IMR-90 (cell line): ENCODE measurements around the gene SFTA2. TPM values are rescaled to one million over a fixed set of nuclear protein-coding genes. Genes with fewer than 3 reads are reported as not detected.

Experiments used
- ATAC-seq: fragments of 200-7000 bp; cut with Tn5 transposase; 2 replicates; pipeline ENCODE4 v1.9.1; 2020; ENCODE audit warnings: low read depth, mild to moderate bottlenecking, moderate library complexity
- BruUV-seq: library from RNA; stranded (reverse); fragments of 400-500 nt; replicated peaks from 2 replicates; lab custom pipeline; 2021; lab: Mats Ljungman, UMichigan
- CTCF ChIA-PET: fragments of 300-600 bp; formaldehyde crosslinking; extraction: SDS; loops from one replicate; lab custom pipeline; 2021; ENCODE audit warnings: antibody characterized with exemption; lab: Yijun Ruan, JAX
- POLR2A ChIA-PET: fragments of 300-600 bp; sonication (Branson Sonifier 250); formaldehyde crosslinking; loops from one replicate; lab custom pipeline; 2022; ENCODE audit warnings: antibody characterized with exemption; ENCODE audit not compliant: unreplicated experiment; lab: Charles Lee
- DNase-seq: peaks from one replicate; pipeline ENCODE4 v3.0.0; 2013
- H2AFZ ChIP-seq: replicated peaks from 2 replicates; pipeline ENCODE3; 2013; ENCODE audit warnings: low read length, mild to moderate bottlenecking; ENCODE audit not compliant: poor library complexity
- H2AK5ac ChIP-seq: 2 replicates; pipeline ENCODE4 v1.6.1; 2013; ENCODE audit warnings: low read depth, low read length, inconsistent platforms
- H2AK9ac ChIP-seq: replicated peaks from 2 replicates; pipeline ENCODE3; 2013; ENCODE audit warnings: mild to moderate bottlenecking, low read depth, low read length, moderate library complexity; ENCODE audit not compliant: poor library complexity
- H2BK120ac ChIP-seq: 2 replicates; pipeline ENCODE4 v1.6.1; 2013; ENCODE audit warnings: low read depth, low read length, inconsistent platforms
- H2BK15ac ChIP-seq: 3 replicates; pipeline ENCODE4 v1.6.1; 2013; ENCODE audit warnings: low read depth, low read length, inconsistent platforms
- H2BK20ac ChIP-seq: 2 replicates; pipeline ENCODE4 v1.6.1; 2013; ENCODE audit warnings: low read depth, mild to moderate bottlenecking, inconsistent platforms, low read length, moderate library complexity
- H2BK5ac ChIP-seq: 2 replicates; pipeline ENCODE4 v1.6.1; 2013; ENCODE audit warnings: mild to moderate bottlenecking, low read depth, low read length, inconsistent platforms; ENCODE audit not compliant: poor library complexity, severe bottlenecking
- H3K14ac ChIP-seq: replicated peaks from 2 replicates; pipeline ENCODE4 v1.6.1; 2013; ENCODE audit warnings: low read depth, low read length, inconsistent platforms
- H3K18ac ChIP-seq: 2 replicates; pipeline ENCODE4 v1.6.1; 2013; ENCODE audit warnings: low read depth, low read length, control low read depth
- H3K23ac ChIP-seq: 2 replicates; pipeline ENCODE4 v1.6.1; 2013; ENCODE audit warnings: low read depth, low read length, inconsistent platforms
- H3K27ac ChIP-seq: 2 replicates; pipeline ENCODE4 v1.5.1; 2013; ENCODE audit warnings: mild to moderate bottlenecking, control low read depth, low read length; ENCODE audit not compliant: insufficient read depth
- H3K27me3 ChIP-seq: 2 replicates; pipeline ENCODE4 v1.6.1; 2013; ENCODE audit warnings: low read length; ENCODE audit not compliant: control insufficient read depth, insufficient read depth
- H3K36me3 ChIP-seq: 2 replicates; pipeline ENCODE4 v1.6.1; 2013; ENCODE audit warnings: low read length, mixed read lengths; ENCODE audit not compliant: control insufficient read depth, insufficient read depth
- H3K4ac ChIP-seq: 2 replicates; pipeline ENCODE4 v1.6.1; 2013; ENCODE audit warnings: low read depth, low read length, inconsistent platforms
- H3K4me1 ChIP-seq: 2 replicates; pipeline ENCODE4 v1.6.1; 2013; ENCODE audit warnings: low read length, mixed read lengths; ENCODE audit not compliant: control insufficient read depth, insufficient read depth
- H3K4me2 ChIP-seq: 2 replicates; pipeline ENCODE4 v1.6.1; 2013; ENCODE audit warnings: low read depth, mild to moderate bottlenecking, control low read depth, low read length, moderate library complexity
- H3K4me3 ChIP-seq: 2 replicates; pipeline ENCODE4 v1.5.1; 2013; ENCODE audit warnings: low read depth, mild to moderate bottlenecking, control low read depth, low read length, moderate library complexity; ENCODE audit not compliant: insufficient read depth
- H3K56ac ChIP-seq: 2 replicates; pipeline ENCODE4 v1.6.1; 2013; ENCODE audit warnings: low read length, inconsistent platforms; ENCODE audit not compliant: insufficient read depth; ENCODE audit errors: extremely low read depth
- H3K79me1 ChIP-seq, 2 experiments: 2 replicates each; pipeline ENCODE4 v1.6.1; 2013; ENCODE audit warnings: low read length in 2 of 2, inconsistent platforms in 1 of 2, low read depth in 1 of 2
- H3K9ac ChIP-seq: 2 replicates; pipeline ENCODE4 v1.6.1; 2013; ENCODE audit warnings: low read depth, low read length, control low read depth
- H3K9me1 ChIP-seq: 2 replicates; pipeline ENCODE4 v1.6.1; 2013; ENCODE audit warnings: low read length, inconsistent platforms; ENCODE audit not compliant: insufficient read depth
- H3K9me3 ChIP-seq: 2 replicates; pipeline ENCODE4 v1.6.1; 2013; ENCODE audit warnings: low read length; ENCODE audit not compliant: control insufficient read depth, insufficient read depth
- H4K20me1 ChIP-seq: 2 replicates; pipeline ENCODE4 v1.6.1; 2013; ENCODE audit warnings: low read length, inconsistent platforms; ENCODE audit not compliant: insufficient read depth
- H4K5ac ChIP-seq: 2 replicates; pipeline ENCODE4 v1.6.1; 2013; ENCODE audit warnings: mild to moderate bottlenecking, low read depth, low read length, control low read depth
- H4K8ac ChIP-seq, 2 experiments: 2 replicates each; pipeline ENCODE4 v1.6.1; 2013; ENCODE audit warnings: low read depth in 2 of 2, low read length in 2 of 2, control low read depth in 1 of 2, inconsistent platforms in 1 of 2
- H4K91ac ChIP-seq: 2 replicates; pipeline ENCODE4 v1.6.1; 2013; ENCODE audit warnings: low read depth, low read length, inconsistent platforms; ENCODE audit not compliant: insufficient read depth
- CEBPB ChIP-seq: IDR thresholded peaks from 2 replicates; pipeline ENCODE4 v1.6.1; 2012; ENCODE audit warnings: low read depth, low read length, improper control_type of control experiment
- MAZ ChIP-seq: IDR thresholded peaks from 2 replicates; pipeline ENCODE4 v1.6.1; 2012; ENCODE audit warnings: low read depth, mild to moderate bottlenecking, low read length, improper control_type of control experiment, moderate library complexity, borderline replicate concordance
- WGBS, 2 experiments: methylation state at CpG; one replicate each; pipeline versions ENCODE4 v1.1.5 to v1.1.7; 2013; ENCODE audit warnings: missing lambda C conversion rate in 2 of 2; ENCODE audit not compliant: insufficient read length in 1 of 2; ENCODE audit errors: extremely low coverage in 2 of 2; 5-methylcytosine and 5-hydroxymethylcytosine counted together
- dilution Hi-C: fragments of 300-500 bp; cut with HindIII; formaldehyde crosslinking; loops from one replicate; pipeline ENCODE4 v1.14.3; 2018; ENCODE audit warnings: low sequenced_read_pairs; ENCODE audit not compliant: unreplicated experiment
- in situ Hi-C: fragments of 300-500 bp; cut with MboI; formaldehyde crosslinking; loops from 3 replicates; pipeline ENCODE4 v1.14.3; 2019; ENCODE audit warnings: low sequenced_read_pairs, inconsistent platforms, mixed read lengths
- intact Hi-C: fragments of 100-400 bp; cut with micrococcal nuclease; formaldehyde crosslinking; loops from 2 replicates; pipeline ENCODE4 v1.10.0; 2022
- microRNA-seq, 2 experiments: library from miRNA; stranded (forward) in 1 of 2; unstranded in 1 of 2; fragments of 10-50 nt in 1 of 2; fragments of <30 nt in 1 of 2; gene quantifications in 1 of 2; microRNA quantifications in 1 of 2; one replicate each; pipeline versions ENCODE3 to v1.1.0; 2013 to 2020; ENCODE audit not compliant: insufficient read depth in 1 of 2, insufficient read length in 1 of 2, unreplicated experiment in 1 of 2
- polyA plus RNA-seq, 3 experiments: library from polyadenylated mRNA; depleted of rRNA; stranded (reverse); fragments of >200 nt; gene quantifications; 2 replicates each; pipeline ENCODE4 v1.2.3, GENCODE V29; 2012; ENCODE audit warnings: low replicate concordance in 1 of 3
- small RNA-seq, 5 experiments: library from RNA; depleted of rRNA; stranded (forward); fragments of <200 nt; gene quantifications; one replicate each; pipeline ENCODE3, GENCODE V24; 2012
- total RNA-seq: library from RNA; depleted of rRNA; stranded (reverse); fragments of >200 nt; gene quantifications from 2 replicates; pipeline ENCODE4 v1.2.3, GENCODE V29; 2012; rRNA removed

The SFTA2 gene
- total and polyA plus RNA-seq, 2 of the 4 experiments (the other 2 are of a cell fraction) = not detected

DNA sequence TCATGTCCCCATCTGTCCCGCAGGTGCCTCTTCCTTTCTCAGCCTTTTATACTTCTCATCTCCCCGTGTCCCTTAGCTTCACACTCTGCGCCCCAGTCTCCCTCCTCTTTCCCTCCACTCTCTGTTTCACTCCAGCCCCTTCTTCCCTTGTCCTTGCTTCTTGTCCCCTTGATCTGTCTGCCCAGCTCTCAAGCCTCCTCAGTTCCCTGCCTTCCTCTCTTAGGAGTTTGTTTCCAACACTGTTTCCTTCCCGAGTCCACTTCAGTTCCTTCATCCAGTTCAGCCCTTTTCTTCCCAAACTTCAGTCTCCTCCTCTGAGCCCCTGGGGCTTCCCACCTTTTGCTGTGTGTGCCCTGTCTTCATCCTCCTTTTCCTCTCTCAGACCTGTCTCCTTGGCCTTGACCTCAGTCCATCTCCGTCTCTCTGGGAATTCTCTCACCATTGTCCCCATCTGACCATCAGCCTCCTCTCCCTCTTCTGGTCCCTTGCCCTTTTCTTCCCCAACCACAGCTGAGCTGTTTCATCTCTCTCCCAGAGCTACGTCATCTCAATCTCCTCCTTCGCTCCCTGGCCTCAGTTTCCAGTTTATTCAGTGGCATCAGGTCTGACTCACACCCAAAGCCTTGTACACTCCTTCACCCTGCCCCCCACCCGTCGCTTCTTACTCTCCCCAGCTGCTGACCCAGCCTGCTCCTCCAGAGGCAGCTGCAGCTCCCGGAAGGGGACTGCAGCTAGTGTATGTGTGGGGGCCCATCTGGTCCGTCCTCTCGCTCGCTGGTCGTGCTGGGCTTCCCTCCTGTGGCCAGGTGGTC is 50.4 kb downstream of the SFTA2 start:
- H3K23ac ChIP-seq = peak overlapping the region; percentile 53
- H3K18ac ChIP-seq = peak overlapping the region; percentile 66
- 53% methylated on average over 6 of the region's 14 CpGs; no CpG with 5 or more reads in 1 of the 2 experiments for WGBS, 2 experiments
- peaks cover 17 to 23% of the 10 kb centered on the region in 2 experiments; a peak in 3 of 4 replicates for H3K79me1 ChIP-seq
- peak overlapping the region; percentile 32 for H3K9ac ChIP-seq
- H3K4me2 ChIP-seq = peak overlapping the region; percentile 32
- ATAC-seq (peak; percentile 15), DNase-seq (peak; percentile 77)
- H4K8ac ChIP-seq = peak overlapping the region; percentile 71 to 85
- H4K5ac ChIP-seq = peak overlapping the region; percentile 51
- peak overlapping the region; percentile 90 for H2AFZ ChIP-seq
- TF ChIP-seq MAZ = peak; percentile 42; the same call in 1 of the 2 replicates
- TF ChIP-seq CEBPB = no peak
- no TSS peak for BruUV-seq
- H3K4ac ChIP-seq = peak overlapping the region; percentile 92
- H2BK20ac ChIP-seq = peak overlapping the region; percentile 80; the same call in 1 of the 2 replicates
- peaks cover 37% of the 10 kb centered on the region for H3K4me1 ChIP-seq
- in situ Hi-C loops = no loop called here
- peaks cover 14% of the 10 kb centered on the region for H3K9me1 ChIP-seq
- no peaks in the 10 kb centered on the region for H4K20me1 ChIP-seq
- no peaks in the 10 kb centered on the region for H3K9me3 ChIP-seq
- intact Hi-C loops = no loop called here
- H3K27ac ChIP-seq = peak overlapping the region; percentile 50
- H3K4me3 ChIP-seq = no peak overlapping the region
- no peaks in the 10 kb centered on the region for H3K27me3 ChIP-seq
- no peaks in the 10 kb centered on the region for H3K36me3 ChIP-seq
- H2BK5ac ChIP-seq = peak overlapping the region; percentile 74
- H4K91ac ChIP-seq = peak overlapping the region; percentile 91
- H3K56ac ChIP-seq = no peak overlapping the region; the same call in 1 of the 2 replicates
- H3K14ac ChIP-seq = peak overlapping the region; percentile 93
- peak overlapping the region; percentile 89 for H2BK120ac ChIP-seq
- CTCF ChIA-PET = interaction anchor here (1.0 to 1.5 kb wide), 4 partner anchors 37 to 189 kb away, joined by 4 to 6 read pairs (median 4); no protein-coding TSS in a partner anchor
- POLR2A ChIA-PET = interaction anchor here (0.5 to 1.2 kb wide), 2 partner anchors 27 to 137 kb away, joined by 3 to 4 read pairs; partner anchors contain the start of gene IER3
- dilution Hi-C loops = no loop called here
- peak overlapping the region; percentile 95 for H2AK5ac ChIP-seq
- peak overlapping the region; percentile 86 for H2AK9ac ChIP-seq
- H2BK15ac ChIP-seq = peak overlapping the region; percentile 60

Small RNA genes within 50 kb of the gene (microRNA-seq; reads per million reads assigned to microRNA genes)
- gene MIR4640 (ENCODE audit: unreplicated experiment) (not detected), gene RF00019 (ENCODE audit: insufficient read depth, insufficient read length) (not detected)

Small RNA genes within 50 kb of the gene (small RNA-seq; reads per million reads assigned to genes)
- gene RF00019 = 0 reads per million in 5 experiments

Other genes starting within 250 kb of the SFTA2 start
- gene PPP1R18, start 245.5 kb downstream of the SFTA2 start, total RNA-seq = 31.9 and 32.8 TPM in 2 replicates
- 129 and 134 TPM in 2 replicates for gene PPP1R18, start 245.5 kb downstream of the SFTA2 start, polyA plus RNA-seq (2012; rRNA removed)
- 1.7 and 2.2 TPM in 2 replicates for gene NRM, start 241.2 kb downstream of the SFTA2 start, total RNA-seq
- gene NRM, start 241.2 kb downstream of the SFTA2 start, polyA plus RNA-seq (2012; rRNA removed) = 27.0 and 29.1 TPM in 2 replicates
- 3.6 and 4.5 TPM in 2 replicates for gene MDC1, start 214.9 kb downstream of the SFTA2 start, total RNA-seq
- 12.1 and 12.4 TPM in 2 replicates for gene MDC1, start 214.9 kb downstream of the SFTA2 start, polyA plus RNA-seq (2012; rRNA removed)
- 1,207 and 1,401 TPM in 2 replicates for gene TUBB, start 211.8 kb downstream of the SFTA2 start, total RNA-seq
- gene TUBB, start 211.8 kb downstream of the SFTA2 start, polyA plus RNA-seq (2012; rRNA removed) = 2,004 and 2,008 TPM in 2 replicates
- 96.2 and 104 TPM in 2 replicates for gene FLOT1, start 189.5 kb downstream of the SFTA2 start, total RNA-seq
- gene FLOT1, start 189.5 kb downstream of the SFTA2 start, polyA plus RNA-seq (2012; rRNA removed) = 161 and 162 TPM in 2 replicates
- 38.4 and 65.8 TPM in 2 replicates for gene IER3, start 187.6 kb downstream of the SFTA2 start, total RNA-seq
- 159 and 163 TPM in 2 replicates for gene IER3, start 187.6 kb downstream of the SFTA2 start, polyA plus RNA-seq (2012; rRNA removed)
- gene DDR1, start 47.7 kb downstream of the SFTA2 start, total RNA-seq = 5.6 and 6.7 TPM in 2 replicates
- 17.8 and 19.6 TPM in 2 replicates for gene DDR1, start 47.7 kb downstream of the SFTA2 start, polyA plus RNA-seq (2012; rRNA removed)
- gene GTF2H4, start 24.0 kb downstream of the SFTA2 start, total RNA-seq = 6.9 and 13.4 TPM in 2 replicates
- gene GTF2H4, start 24.0 kb downstream of the SFTA2 start, polyA plus RNA-seq (2012; rRNA removed) = 29.5 and 30.8 TPM in 2 replicates
- 6.9 and 7.2 TPM in 2 replicates for gene VARS2, start 17.9 kb downstream of the SFTA2 start, total RNA-seq
- 13.3 and 14.0 TPM in 2 replicates for gene VARS2, start 17.9 kb downstream of the SFTA2 start, polyA plus RNA-seq (2012; rRNA removed)
- gene MUCL3, start 8.8 kb upstream of the SFTA2 start, total RNA-seq = not detected in 2 replicates
- not detected in 2 replicates for gene MUCL3, start 8.8 kb upstream of the SFTA2 start, polyA plus RNA-seq (2012; rRNA removed)
- gene MUC21, start 51.5 kb upstream of the SFTA2 start, total RNA-seq = not detected in 2 replicates
- gene MUC21, start 51.5 kb upstream of the SFTA2 start, polyA plus RNA-seq (2012; rRNA removed) = not detected in 2 replicates
- gene MUC22, start 78.3 kb upstream of the SFTA2 start, total RNA-seq = not detected in 2 replicates
- 0.02 TPM in 1 of 2 replicates, not detected in the other for gene MUC22, start 78.3 kb upstream of the SFTA2 start, polyA plus RNA-seq (2012; rRNA removed)
- not detected in 2 replicates for gene C6orf15, start 180.4 kb upstream of the SFTA2 start, total RNA-seq
- gene C6orf15, start 180.4 kb upstream of the SFTA2 start, polyA plus RNA-seq (2012; rRNA removed) = not detected in 2 replicates
- 0.28 and 0.36 TPM in 2 replicates for gene PSORS1C1, start 182.6 kb upstream of the SFTA2 start, total RNA-seq
- gene PSORS1C1, start 182.6 kb upstream of the SFTA2 start, polyA plus RNA-seq (2012; rRNA removed) = 1.1 and 2.1 TPM in 2 replicates
- gene CDSN, start 188.3 kb upstream of the SFTA2 start, total RNA-seq = not detected in 2 replicates
- gene CDSN, start 188.3 kb upstream of the SFTA2 start, polyA plus RNA-seq (2012; rRNA removed) = not detected in 2 replicates
- gene PSORS1C2, start 206.9 kb upstream of the SFTA2 start, total RNA-seq = not detected in 2 replicates
- not detected in 2 replicates for gene PSORS1C2, start 206.9 kb upstream of the SFTA2 start, polyA plus RNA-seq (2012; rRNA removed)
- 16.1 and 22.0 TPM in 2 replicates for gene CCHCR1, start 225.6 kb upstream of the SFTA2 start, total RNA-seq
- 13.1 and 14.2 TPM in 2 replicates for gene CCHCR1, start 225.6 kb upstream of the SFTA2 start, polyA plus RNA-seq (2012; rRNA removed)
- gene TCF19, start 226.4 kb upstream of the SFTA2 start, total RNA-seq = 14.2 and 14.4 TPM in 2 replicates
- 13.1 and 15.1 TPM in 2 replicates for gene TCF19, start 226.4 kb upstream of the SFTA2 start, polyA plus RNA-seq (2012; rRNA removed)
- not detected in 2 replicates for gene POU5F1, start 238.5 kb upstream of the SFTA2 start, total RNA-seq
- not detected in 2 replicates for gene POU5F1, start 238.5 kb upstream of the SFTA2 start, polyA plus RNA-seq (2012; rRNA removed)